HEK293 (cell line): ENCODE measurements around the gene P2RX7.

ENCODE experiments used
- CTCF ChIA-PET: fragments of 350-600 bp; formaldehyde crosslinking; extraction: SDS; loops from one replicate; lab custom pipeline; 2021; ENCODE audit warnings: antibody characterized with exemption; lab: Yijun Ruan, JAX
- POLR2A ChIA-PET: fragments of 300-600 bp; formaldehyde crosslinking; extraction: SDS; loops from one replicate; lab custom pipeline; 2020; ENCODE audit warnings: antibody characterized with exemption, inconsistent platforms; lab: Yijun Ruan, JAX
- H3K27ac ChIP-seq: fragments of 200-500 bp; sonication (Bioruptor generic); 2 replicates; pipeline ENCODE4 v1.5.1; 2014; ENCODE audit warnings: low read depth, low read length, control low read depth, inconsistent platforms; ENCODE audit errors: extremely low read depth
- H3K36me3 ChIP-seq, 2 experiments: fragments of 200-500 bp in 1 of 2; sonication (Bioruptor generic) in 1 of 2; 1 replicate in 1 of 2; 2 replicates in 1 of 2; pipeline ENCODE4 v1.5.1; 2014 to 2017; ENCODE audit warnings: inconsistent platforms in 2 of 2, low read length in 2 of 2; ENCODE audit not compliant: control insufficient read depth in 2 of 2, insufficient read depth in 1 of 2
- H3K4me1 ChIP-seq: fragments of 200-500 bp; sonication (Bioruptor generic); 2 replicates; pipeline ENCODE4 v1.5.1; 2014; ENCODE audit warnings: mild to moderate bottlenecking, low read length, inconsistent platforms; ENCODE audit not compliant: control insufficient read depth, insufficient read depth
- H3K4me3 ChIP-seq: 2 replicates; pipeline ENCODE4 v1.5.1; 2011; ENCODE audit warnings: low read depth, mild to moderate bottlenecking, control low read depth, low read length, moderate library complexity
- H3K9me3 ChIP-seq: fragments of 200-500 bp; sonication (Bioruptor generic); 2 replicates; pipeline ENCODE4 v1.5.1; 2014; ENCODE audit warnings: low read depth, low read length, inconsistent platforms; ENCODE audit not compliant: control insufficient read depth, insufficient read depth
- AEBP2 ChIP-seq: fragments of 450-650 bp; formaldehyde crosslinking; IDR thresholded peaks from 2 replicates; pipeline ENCODE4 v1.5.1; 2016; ENCODE audit warnings: missing biosample characterization, missing genetic modification characterization, borderline replicate concordance
- ELK4 ChIP-seq: IDR thresholded peaks from 2 replicates; pipeline ENCODE4 v1.6.1; 2011; ENCODE audit warnings: mild to moderate bottlenecking, low read depth, low read length, borderline replicate concordance
- IKZF3 ChIP-seq: fragments of 450-650 bp; IDR thresholded peaks from 2 replicates; pipeline ENCODE4 v1.5.0; 2018; ENCODE audit warnings: missing biosample characterization, mild to moderate bottlenecking, missing genetic modification characterization, moderate library complexity
- ZNF132 ChIP-seq: fragments of 450-650 bp; formaldehyde crosslinking; IDR thresholded peaks from 2 replicates; pipeline ENCODE4 v1.5.1; 2017; ENCODE audit warnings: missing biosample characterization, missing genetic modification characterization, borderline replicate concordance
- ZNF221 ChIP-seq: fragments of 450-650 bp; formaldehyde crosslinking; IDR thresholded peaks from 2 replicates; pipeline ENCODE4 v1.5.1; 2017; ENCODE audit warnings: missing biosample characterization, missing genetic modification characterization, borderline replicate concordance
- ZNF223 ChIP-seq: fragments of 450-650 bp; formaldehyde crosslinking; IDR thresholded peaks from 2 replicates; pipeline ENCODE4 v1.5.1; 2016; ENCODE audit warnings: missing biosample characterization, missing genetic modification characterization
- ZNF335 ChIP-seq: fragments of 450-650 bp; formaldehyde crosslinking; conservative IDR thresholded peaks from 2 replicates; pipeline ENCODE4 v1.5.1; 2016; ENCODE audit warnings: missing biosample characterization, missing genetic modification characterization
- ZNF341 ChIP-seq: fragments of 450-650 bp; formaldehyde crosslinking; IDR thresholded peaks from 2 replicates; pipeline ENCODE4; 2016; ENCODE audit warnings: low read depth, missing biosample characterization, missing genetic modification characterization
- ZNF426 ChIP-seq: fragments of 450-650 bp; formaldehyde crosslinking; IDR thresholded peaks from 2 replicates; pipeline ENCODE4 v1.5.1; 2017; ENCODE audit warnings: missing biosample characterization, missing genetic modification characterization, mild to moderate bottlenecking, inconsistent platforms, moderate library complexity
- ZNF510 ChIP-seq: fragments of 450-650 bp; formaldehyde crosslinking; IDR thresholded peaks from 2 replicates; pipeline ENCODE4 v1.5.1; 2018; ENCODE audit warnings: mild to moderate bottlenecking, missing genetic modification characterization, missing biosample characterization; ENCODE audit not compliant: insufficient replicate concordance
- ZNF76 ChIP-seq: fragments of 450-650 bp; formaldehyde crosslinking; IDR thresholded peaks from 2 replicates; pipeline ENCODE4; 2016; ENCODE audit warnings: low read depth, missing biosample characterization, missing genetic modification characterization, borderline replicate concordance
- ZNF791 ChIP-seq: fragments of 450-650 bp; formaldehyde crosslinking; IDR thresholded peaks from 2 replicates; pipeline ENCODE4 v1.5.1; 2016; ENCODE audit warnings: missing biosample characterization, missing genetic modification characterization
- TF ChIP-seq, protein P1 (sequence below): fragments of 450-650 bp; formaldehyde crosslinking; IDR thresholded peaks from 2 replicates; pipeline ENCODE4 v1.5.1; 2016; ENCODE audit warnings: missing biosample characterization, missing genetic modification characterization, low read depth
- TF ChIP-seq, protein P2 (sequence below): fragments of 450-650 bp; formaldehyde crosslinking; IDR thresholded peaks from 2 replicates; pipeline ENCODE4 v1.5.1; 2016; ENCODE audit warnings: missing biosample characterization, missing genetic modification characterization
- TF ChIP-seq, protein P3 (sequence below): fragments of 450-650 bp; formaldehyde crosslinking; IDR thresholded peaks from 2 replicates; pipeline ENCODE4 v1.5.1; 2016; ENCODE audit warnings: missing biosample characterization, missing genetic modification characterization, borderline replicate concordance

P2RX7 gene

DNA sequence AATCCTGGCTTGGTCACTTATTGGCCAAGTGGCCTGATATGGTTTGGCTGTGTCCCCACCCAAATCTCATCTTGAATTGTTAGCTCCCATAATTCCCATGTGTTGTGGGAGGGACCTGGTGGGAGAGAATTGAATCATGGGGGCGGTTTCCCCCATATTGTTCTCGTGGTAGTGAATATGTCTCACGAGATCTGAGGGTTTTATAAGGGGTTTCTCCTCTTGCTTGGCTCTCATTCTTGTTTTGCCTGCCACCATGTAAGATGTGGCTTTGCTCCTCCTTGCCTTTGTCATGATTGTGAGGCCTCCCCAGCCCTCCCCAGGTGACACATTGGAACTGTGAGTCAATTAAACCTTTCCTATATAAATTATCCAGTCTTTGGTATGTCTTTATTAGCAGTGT is 58.5 kb downstream of the P2RX7 start:
- Histone ChIP-seq H3K4me3 (no peak overlapping the region), H3K36me3 (no peaks in the 10 kb centered on the region), H3K4me1 (no peaks in the 10 kb centered on the region), H3K9me3 (no peaks in the 10 kb centered on the region), H3K27ac (no peak overlapping the region)
- ChIA-PET CTCF (interaction anchor here (1.2 kb wide), 2 partner anchors 76 to 130 kb away, joined by 3 to 8 read pairs; no protein-coding TSS in a partner anchor), POLR2A (no interaction called here)
- TF ChIP-seq, protein P1, sequence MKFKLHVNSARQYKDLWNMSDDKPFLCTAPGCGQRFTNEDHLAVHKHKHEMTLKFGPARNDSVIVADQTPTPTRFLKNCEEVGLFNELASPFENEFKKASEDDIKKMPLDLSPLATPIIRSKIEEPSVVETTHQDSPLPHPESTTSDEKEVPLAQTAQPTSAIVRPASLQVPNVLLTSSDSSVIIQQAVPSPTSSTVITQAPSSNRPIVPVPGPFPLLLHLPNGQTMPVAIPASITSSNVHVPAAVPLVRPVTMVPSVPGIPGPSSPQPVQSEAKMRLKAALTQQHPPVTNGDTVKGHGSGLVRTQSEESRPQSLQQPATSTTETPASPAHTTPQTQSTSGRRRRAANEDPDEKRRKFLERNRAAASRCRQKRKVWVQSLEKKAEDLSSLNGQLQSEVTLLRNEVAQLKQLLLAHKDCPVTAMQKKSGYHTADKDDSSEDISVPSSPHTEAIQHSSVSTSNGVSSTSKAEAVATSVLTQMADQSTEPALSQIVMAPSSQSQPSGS (tag by site-specific recombination) = no peak
- TF ChIP-seq ZNF510 (tag by site-specific recombination) = no peak
- TF ChIP-seq, protein P2, sequence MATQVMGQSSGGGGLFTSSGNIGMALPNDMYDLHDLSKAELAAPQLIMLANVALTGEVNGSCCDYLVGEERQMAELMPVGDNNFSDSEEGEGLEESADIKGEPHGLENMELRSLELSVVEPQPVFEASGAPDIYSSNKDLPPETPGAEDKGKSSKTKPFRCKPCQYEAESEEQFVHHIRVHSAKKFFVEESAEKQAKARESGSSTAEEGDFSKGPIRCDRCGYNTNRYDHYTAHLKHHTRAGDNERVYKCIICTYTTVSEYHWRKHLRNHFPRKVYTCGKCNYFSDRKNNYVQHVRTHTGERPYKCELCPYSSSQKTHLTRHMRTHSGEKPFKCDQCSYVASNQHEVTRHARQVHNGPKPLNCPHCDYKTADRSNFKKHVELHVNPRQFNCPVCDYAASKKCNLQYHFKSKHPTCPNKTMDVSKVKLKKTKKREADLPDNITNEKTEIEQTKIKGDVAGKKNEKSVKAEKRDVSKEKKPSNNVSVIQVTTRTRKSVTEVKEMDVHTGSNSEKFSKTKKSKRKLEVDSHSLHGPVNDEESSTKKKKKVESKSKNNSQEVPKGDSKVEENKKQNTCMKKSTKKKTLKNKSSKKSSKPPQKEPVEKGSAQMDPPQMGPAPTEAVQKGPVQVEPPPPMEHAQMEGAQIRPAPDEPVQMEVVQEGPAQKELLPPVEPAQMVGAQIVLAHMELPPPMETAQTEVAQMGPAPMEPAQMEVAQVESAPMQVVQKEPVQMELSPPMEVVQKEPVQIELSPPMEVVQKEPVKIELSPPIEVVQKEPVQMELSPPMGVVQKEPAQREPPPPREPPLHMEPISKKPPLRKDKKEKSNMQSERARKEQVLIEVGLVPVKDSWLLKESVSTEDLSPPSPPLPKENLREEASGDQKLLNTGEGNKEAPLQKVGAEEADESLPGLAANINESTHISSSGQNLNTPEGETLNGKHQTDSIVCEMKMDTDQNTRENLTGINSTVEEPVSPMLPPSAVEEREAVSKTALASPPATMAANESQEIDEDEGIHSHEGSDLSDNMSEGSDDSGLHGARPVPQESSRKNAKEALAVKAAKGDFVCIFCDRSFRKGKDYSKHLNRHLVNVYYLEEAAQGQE = no peak
- no peak for TF ChIP-seq ZNF426 (tag by site-specific recombination)
- TF ChIP-seq AEBP2 = no peak
- no peak for TF ChIP-seq ZNF76 (tag by site-specific recombination)
- TF ChIP-seq IKZF3 (tag by site-specific recombination) = no peak
- no peak for TF ChIP-seq ZNF221 (tag by site-specific recombination)

DNA sequence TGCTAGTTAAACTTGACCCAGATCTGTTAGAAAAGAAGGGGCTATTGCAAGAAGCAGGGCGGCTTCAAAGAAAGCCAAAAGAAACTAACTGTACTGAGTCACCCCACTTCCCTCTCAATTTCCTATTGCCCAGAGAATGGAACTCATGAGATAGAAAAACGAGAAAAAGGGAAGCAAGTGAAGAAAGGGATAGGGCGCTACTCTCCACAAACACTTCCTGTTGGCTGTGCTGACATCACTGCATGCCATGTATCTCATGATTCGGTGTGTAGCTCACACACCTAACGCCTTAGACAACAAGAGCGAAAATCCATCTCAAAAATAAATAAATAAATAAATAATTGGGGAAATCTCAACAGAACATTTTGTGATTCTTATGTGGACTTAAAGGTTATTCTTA is 64.2 kb downstream of the P2RX7 start:
- H3K27ac ChIP-seq = no peak overlapping the region
- ChIA-PET CTCF (interaction anchor here (0.9 kb wide), 1 partner anchor 34 kb away, joined by 3 read pairs; no protein-coding TSS in a partner anchor), POLR2A (no interaction called here)
- TF ChIP-seq ZNF223 (tag by site-specific recombination) = no peak
- TF ChIP-seq ELK4 = no peak
- TF ChIP-seq ZNF791 (tag by site-specific recombination) = no peak
- no peak for TF ChIP-seq ZNF132 (tag by site-specific recombination)
- TF ChIP-seq ZNF341 = no peak
- TF ChIP-seq ZNF335 = no peak
- no peaks in the 10 kb centered on the region for H3K36me3 ChIP-seq
- H3K9me3 ChIP-seq = no peaks in the 10 kb centered on the region
- no peaks in the 10 kb centered on the region for H3K4me1 ChIP-seq
- no peak overlapping the region for H3K4me3 ChIP-seq

- H3K4me3 ChIP-seq = no peak overlapping the region
- H3K27ac ChIP-seq = no peak overlapping the region
- ChIA-PET POLR2A (no interaction called here), CTCF (no interaction called here)
- H3K9me3 ChIP-seq = no peaks in the 10 kb centered on the region
- TF ChIP-seq, protein P3, sequence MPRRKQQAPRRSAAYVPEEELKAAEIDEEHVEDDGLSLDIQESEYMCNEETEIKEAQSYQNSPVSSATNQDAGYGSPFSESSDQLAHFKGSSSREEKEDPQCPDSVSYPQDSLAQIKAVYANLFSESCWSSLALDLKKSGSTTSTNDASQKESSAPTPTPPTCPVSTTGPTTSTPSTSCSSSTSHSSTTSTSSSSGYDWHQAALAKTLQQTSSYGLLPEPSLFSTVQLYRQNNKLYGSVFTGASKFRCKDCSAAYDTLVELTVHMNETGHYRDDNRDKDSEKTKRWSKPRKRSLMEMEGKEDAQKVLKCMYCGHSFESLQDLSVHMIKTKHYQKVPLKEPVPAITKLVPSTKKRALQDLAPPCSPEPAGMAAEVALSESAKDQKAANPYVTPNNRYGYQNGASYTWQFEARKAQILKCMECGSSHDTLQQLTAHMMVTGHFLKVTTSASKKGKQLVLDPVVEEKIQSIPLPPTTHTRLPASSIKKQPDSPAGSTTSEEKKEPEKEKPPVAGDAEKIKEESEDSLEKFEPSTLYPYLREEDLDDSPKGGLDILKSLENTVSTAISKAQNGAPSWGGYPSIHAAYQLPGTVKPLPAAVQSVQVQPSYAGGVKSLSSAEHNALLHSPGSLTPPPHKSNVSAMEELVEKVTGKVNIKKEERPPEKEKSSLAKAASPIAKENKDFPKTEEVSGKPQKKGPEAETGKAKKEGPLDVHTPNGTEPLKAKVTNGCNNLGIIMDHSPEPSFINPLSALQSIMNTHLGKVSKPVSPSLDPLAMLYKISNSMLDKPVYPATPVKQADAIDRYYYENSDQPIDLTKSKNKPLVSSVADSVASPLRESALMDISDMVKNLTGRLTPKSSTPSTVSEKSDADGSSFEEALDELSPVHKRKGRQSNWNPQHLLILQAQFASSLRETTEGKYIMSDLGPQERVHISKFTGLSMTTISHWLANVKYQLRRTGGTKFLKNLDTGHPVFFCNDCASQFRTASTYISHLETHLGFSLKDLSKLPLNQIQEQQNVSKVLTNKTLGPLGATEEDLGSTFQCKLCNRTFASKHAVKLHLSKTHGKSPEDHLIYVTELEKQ = no peak
- peaks cover 16% of the 10 kb centered on the region for H3K4me1 ChIP-seq
- no peaks in the 10 kb centered on the region for H3K36me3 ChIP-seq
Observed at GRCh38 chr12:121198949-121199348, 66.3 kb downstream of the P2RX7 start.
